ENCODE measurements around the gene SLC39A12.

The SLC39A12 gene

GRCh38 chr10:18010050-18010449, 58.3 kb downstream of the SLC39A12 start:
- no peak for TF ChIP-seq ZFX (IDR thresholded peaks at IDR 0.05)
- TF ChIP-seq CTCF (conservative IDR thresholded peaks at IDR 0.05) = no peak
- no peak overlapping the region for H3K27ac ChIP-seq

DNA sequence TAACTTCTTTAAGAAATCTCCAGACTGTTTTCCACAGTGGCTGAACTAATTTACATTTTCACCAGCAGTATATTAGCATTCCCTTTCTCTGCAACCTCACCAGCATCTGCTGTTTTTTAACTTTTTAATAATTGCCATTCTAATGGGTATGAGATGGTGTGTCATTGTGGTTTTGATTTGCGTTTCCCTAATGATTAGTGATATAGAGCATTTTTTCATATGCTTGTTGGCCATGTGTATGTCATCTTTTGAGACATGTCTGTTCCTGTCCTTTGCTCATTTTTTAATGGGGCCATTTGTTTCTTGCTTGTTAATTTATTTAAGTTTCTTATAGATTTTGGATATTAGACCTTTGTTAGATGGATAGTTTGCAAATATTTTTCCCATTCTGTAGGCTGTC, 68.8 kb downstream of the SLC39A12 start:
- TF ChIP-seq CTCF (conservative IDR thresholded peaks at IDR 0.05) = no peak
- TF ChIP-seq ZFX (IDR thresholded peaks at IDR 0.05) = no peak
- H3K27ac ChIP-seq = no peak overlapping the region

DNA sequence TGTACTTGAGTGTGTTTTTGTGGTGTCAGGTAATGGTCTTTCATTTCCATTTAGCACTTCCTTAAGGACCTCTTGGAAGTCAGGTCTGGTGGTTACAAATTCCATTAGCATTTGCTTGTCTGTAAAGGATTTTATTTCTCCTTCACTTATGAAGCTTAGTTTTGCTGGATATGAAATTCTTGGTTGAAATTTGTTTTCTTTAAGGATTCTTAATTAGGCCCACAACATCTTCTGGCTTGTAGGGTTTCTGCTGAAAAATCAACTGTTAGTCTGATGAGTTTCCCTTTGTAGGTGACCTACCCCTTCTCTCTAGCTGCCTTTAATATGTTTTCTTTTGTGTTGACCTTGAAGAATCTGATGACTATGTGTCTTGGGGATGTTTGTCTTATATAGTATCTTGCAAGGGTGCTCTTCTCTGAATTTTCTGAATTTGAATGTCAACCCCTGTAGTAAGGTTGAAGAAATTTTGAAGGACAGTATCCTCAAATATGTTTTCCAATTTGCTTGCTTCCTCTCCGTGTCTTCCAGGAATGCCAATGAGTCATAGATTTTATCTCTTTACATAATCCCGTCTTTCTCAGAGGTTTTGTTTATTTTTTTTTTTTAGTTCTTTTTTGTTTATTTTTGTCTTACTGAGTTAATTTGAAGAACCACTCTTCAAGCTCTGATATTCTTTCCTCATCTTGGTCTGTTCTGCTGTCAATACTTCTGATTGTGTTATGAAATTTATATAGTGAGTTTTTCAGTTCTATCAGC, 70.2 kb downstream of the SLC39A12 start:
- no peak for TF ChIP-seq CTCF (conservative IDR thresholded peaks at IDR 0.05)
- TF ChIP-seq ZFX (IDR thresholded peaks at IDR 0.05) = no peak
- no peak overlapping the region for H3K27ac ChIP-seq

GRCh38 chr10:18043148-18044006, 91.7 kb downstream of the SLC39A12 start:
- H3K27ac ChIP-seq = no peak overlapping the region
- TF ChIP-seq CTCF (conservative IDR thresholded peaks at IDR 0.05) (no peak), ZFX (IDR thresholded peaks at IDR 0.05) (no peak)

- no peak overlapping the region for H3K27ac ChIP-seq
These were observed 93.4 kb downstream of the SLC39A12 start for GRCh38 chr10:18044976-18045720.

GRCh38 chr10:18056583-18056982, 104.9 kb downstream of the SLC39A12 start:
- H3K27ac ChIP-seq = no peak overlapping the region
- TF ChIP-seq CTCF (conservative IDR thresholded peaks at IDR 0.05) (no peak), ZFX (IDR thresholded peaks at IDR 0.05) (no peak)

More at GRCh38 chr10:18044976-18045720, 93.4 kb downstream of the SLC39A12 start:
- no peak for TF ChIP-seq ZFX (IDR thresholded peaks at IDR 0.05)
- no peak for TF ChIP-seq CTCF (conservative IDR thresholded peaks at IDR 0.05)

All from C4-2B (cell line).